GM12864 (cell line): ENCODE measurements around the gene SLC6A4.

Source experiments
- DNase-seq: peaks from one replicate; pipeline ENCODE4 v3.0.0-alpha.2; 2011; ENCODE audit warnings: low read depth
- H3K4me3 ChIP-seq: 2 replicates; pipeline ENCODE4 v1.5.1; 2011; ENCODE audit warnings: mild to moderate bottlenecking, low read depth, low read length, control low read depth
- TF ChIP-seq, protein P1 (sequence below): IDR thresholded peaks from 2 replicates; pipeline ENCODE4 v1.5.1; 2011; ENCODE audit warnings: low read depth, mild to moderate bottlenecking, moderate library complexity, low read length, control low read depth, inconsistent platforms; ENCODE audit errors: missing control alignments

SLC6A4 gene

DNA sequence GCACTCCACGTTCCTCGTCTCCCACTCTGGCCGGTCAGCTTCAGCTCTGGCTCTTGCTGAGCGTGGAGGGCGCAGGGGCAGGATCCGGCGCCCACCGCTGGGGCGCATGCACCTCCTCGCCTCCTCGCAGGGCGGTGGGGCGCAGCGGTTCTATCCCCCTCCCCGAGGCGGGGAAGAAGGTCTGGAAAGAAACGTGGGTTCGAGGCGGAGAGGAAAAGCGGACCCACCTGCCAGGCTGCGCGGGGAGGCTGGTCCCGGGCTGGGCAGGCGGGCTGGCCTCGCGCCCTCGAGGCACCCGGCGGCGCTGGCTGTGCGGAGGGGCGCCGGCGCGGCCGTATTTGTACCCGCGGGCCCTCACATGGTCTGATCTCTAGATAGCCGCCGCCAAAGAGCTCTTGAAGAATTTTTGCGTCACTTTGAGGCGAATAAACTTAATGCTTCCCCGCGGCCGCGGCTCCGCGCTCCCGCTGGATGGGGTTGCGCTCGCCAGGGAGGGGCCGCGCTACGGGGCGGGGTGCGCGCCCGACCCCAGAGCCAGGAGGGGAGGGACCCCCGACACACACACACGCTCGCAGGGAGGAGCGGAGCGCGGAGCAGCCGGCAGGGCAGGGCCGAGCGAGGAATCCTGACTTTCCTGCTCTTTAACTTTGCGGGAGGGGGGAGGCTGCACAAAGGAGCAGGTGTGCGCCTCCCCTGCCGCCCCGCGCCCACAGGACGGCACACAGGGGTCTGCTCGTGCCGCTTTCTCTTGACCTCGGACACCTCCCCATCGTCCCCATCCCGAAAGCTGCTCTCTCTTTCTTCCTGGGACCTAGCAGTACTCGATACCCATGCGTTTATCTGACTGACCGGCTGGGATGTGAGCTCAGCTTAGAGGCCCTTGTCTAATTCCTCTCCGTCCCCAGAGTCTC lies at the start of gene SLC6A4:
Gene SLC6A4, minus strand, starts transcription at position 312 of the 911 bp plus-strand sequence. CDS start 13,739 bp downstream, outside the sequence.
- no peak for DNase-seq
- peak within 1 kb of the TSS; percentile 51 for H3K4me3 ChIP-seq
- TF ChIP-seq, protein P1, sequence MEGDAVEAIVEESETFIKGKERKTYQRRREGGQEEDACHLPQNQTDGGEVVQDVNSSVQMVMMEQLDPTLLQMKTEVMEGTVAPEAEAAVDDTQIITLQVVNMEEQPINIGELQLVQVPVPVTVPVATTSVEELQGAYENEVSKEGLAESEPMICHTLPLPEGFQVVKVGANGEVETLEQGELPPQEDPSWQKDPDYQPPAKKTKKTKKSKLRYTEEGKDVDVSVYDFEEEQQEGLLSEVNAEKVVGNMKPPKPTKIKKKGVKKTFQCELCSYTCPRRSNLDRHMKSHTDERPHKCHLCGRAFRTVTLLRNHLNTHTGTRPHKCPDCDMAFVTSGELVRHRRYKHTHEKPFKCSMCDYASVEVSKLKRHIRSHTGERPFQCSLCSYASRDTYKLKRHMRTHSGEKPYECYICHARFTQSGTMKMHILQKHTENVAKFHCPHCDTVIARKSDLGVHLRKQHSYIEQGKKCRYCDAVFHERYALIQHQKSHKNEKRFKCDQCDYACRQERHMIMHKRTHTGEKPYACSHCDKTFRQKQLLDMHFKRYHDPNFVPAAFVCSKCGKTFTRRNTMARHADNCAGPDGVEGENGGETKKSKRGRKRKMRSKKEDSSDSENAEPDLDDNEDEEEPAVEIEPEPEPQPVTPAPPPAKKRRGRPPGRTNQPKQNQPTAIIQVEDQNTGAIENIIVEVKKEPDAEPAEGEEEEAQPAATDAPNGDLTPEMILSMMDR: no peak

DNA sequence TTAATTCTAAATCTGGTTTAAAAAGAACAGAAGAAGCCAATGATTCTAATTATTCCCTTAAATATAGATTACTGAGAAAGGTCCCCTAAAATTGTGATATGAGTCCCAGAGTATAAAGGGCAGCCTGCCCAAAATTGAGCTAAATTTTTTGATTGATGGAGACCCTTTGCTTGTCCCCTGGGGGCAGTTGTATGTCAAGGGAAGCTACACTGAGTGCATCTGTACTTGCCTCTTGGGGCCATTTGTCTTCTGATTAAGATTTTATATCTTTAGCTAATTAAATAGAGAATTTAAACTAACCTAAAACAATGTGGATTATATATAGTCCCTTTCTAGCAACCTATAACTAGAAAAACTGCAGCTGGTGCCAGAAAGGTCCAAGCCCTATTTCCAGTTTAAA lies 43.7 kb upstream of the SLC6A4 start:
- DNase-seq: no peak
- TF ChIP-seq, protein P1: no peak
- no peak overlapping the region for H3K4me3 ChIP-seq

DNA sequence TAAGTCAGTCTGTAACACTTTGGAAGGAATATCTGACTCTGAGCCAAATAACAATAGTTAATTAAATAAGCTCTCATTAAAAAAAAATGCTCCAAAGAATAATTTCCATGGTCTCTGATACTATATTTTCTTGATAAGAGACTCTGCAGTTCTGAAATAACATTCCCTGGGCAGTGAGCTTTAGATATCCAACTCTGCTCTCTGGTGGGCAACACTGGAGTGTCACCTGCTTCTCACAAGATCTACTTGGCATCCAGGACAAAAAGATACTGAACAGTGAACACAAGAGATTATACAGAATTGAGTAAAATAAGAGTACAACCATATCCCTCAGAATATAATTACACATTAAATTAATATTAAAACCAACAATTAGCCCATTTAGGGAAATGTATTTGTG lies 42.5 kb upstream of the SLC6A4 start:
- TF ChIP-seq, protein P1: peak; percentile 29
- H3K4me3 ChIP-seq: no peak overlapping the region
- DNase-seq: no peak

DNA sequence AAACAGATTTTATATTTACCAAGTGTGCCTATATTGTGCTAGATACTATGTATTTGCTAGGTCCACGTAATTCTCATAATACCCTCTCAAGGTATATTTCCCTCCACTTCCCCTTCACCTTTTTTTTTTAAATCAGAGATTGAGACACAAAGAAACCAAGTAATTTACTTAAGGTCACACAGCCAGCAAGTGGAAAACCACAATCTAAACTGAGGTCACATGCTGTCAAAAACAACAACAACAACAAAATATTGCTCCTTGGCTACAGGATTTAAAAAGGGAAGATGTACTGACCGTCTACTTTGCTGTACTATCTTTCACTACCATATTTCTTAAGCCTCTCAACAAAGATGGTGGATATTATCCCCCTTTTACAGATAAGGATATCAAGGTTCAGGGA lies 40.4 kb upstream of the SLC6A4 start:
- TF ChIP-seq, protein P1: no peak
- DNase-seq: no peak
- no peak overlapping the region for H3K4me3 ChIP-seq

GRCh38 chr17:30274887-30275286 lies 39.4 kb upstream of the SLC6A4 start:
- DNase-seq: no peak
- TF ChIP-seq, protein P1: no peak
- no peak overlapping the region for H3K4me3 ChIP-seq

DNA sequence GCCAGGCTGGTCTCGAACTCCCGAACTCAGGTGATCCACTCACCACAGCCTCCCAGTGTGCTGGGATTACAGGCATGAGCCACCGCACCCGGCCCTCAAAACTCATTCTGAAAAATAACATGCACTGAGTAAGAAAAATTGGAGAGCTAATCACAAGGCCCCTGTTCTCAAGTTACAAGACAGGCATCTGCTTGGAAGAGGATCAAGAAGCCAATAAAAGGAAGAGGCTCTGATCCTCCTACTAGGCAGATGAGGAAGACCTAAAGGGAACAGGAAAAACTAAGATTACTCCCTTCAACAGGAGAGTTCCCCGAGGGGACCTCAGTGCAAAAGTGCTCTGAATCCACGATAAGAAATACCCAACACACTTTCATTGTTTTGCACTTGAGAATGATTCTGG lies 37.9 kb upstream of the SLC6A4 start:
- DNase-seq: no peak
- TF ChIP-seq, protein P1: no peak
- no peak overlapping the region for H3K4me3 ChIP-seq

DNA sequence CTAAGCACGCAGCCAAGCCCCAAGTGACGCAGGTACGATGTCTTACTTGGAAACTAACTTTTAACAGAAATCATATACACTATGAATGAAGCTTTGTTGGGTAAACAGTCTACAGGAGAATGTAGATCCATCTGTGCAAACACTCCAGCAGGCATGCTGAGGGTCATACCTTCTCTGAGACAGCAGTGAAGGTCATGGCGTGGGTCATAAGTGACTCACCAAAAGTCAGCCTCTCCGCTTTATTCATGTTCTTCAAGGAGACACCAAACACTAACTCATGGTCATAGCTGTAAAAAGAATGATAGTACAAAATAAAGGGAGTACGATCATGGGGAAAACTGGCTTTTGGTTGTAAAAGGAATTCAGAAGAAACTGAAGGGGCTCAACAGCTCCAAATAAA lies 35.6 kb upstream of the SLC6A4 start:
- H3K4me3 ChIP-seq: no peak overlapping the region
- TF ChIP-seq, protein P1: no peak
- DNase-seq: no peak
